GM19328 (cell line): ENCODE results near the gene PCID2.

Experiments used
- ATAC-seq: cut with Tn5 transposase; IDR thresholded peaks from one replicate; pipeline ENCODE4 v1.9.1; 2021; ENCODE audit warnings: mild to moderate bottlenecking, moderate library complexity; ENCODE audit not compliant: unreplicated experiment

The PCID2 gene

DNA sequence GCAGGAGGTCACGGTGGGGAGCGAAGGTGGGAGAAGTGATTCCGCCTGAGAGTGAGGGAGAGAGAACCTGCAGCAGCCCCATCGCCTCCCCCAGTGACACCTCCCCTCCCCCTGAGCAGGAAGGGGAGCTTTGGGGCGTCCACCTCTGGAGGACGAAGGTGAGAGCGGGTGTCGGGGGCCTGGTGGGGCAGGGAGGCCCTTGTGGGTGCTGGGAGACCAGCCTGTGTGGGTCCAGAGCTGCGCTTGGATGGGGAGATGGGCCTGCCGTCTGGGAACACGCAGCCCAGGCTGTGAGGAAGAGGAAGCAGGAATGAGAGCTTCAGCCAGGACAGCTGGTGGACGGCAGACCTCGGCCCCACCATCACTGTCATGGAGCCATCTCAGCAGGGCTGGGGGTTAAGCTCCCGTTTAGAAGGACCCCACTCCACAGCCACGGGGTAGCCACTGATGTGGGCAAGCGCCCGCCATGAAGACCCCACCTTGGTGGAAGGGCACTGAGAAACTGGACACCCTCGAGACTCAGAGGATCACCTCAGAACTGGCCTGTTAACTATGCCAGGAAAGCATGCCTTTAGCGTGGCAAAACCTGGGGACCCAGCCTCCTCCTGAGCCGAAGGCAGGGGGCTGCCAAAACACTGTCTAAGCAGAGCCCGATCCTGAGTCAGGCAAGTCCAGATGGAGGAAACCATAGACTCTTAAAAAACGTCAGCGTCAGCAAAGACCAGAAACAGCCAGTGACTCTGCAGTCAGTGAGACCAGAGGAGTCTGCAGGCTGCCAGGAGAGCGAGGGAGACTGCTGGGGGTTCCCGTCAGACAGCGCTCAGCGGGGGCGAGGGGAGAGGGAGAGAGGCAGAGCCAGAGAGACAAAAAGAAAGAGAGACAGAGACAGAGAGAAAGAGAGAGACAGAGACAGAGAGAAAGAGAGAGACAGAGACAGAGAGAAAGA is 56.5 kb downstream of the PCID2 start:
- no peak for ATAC-seq

DNA sequence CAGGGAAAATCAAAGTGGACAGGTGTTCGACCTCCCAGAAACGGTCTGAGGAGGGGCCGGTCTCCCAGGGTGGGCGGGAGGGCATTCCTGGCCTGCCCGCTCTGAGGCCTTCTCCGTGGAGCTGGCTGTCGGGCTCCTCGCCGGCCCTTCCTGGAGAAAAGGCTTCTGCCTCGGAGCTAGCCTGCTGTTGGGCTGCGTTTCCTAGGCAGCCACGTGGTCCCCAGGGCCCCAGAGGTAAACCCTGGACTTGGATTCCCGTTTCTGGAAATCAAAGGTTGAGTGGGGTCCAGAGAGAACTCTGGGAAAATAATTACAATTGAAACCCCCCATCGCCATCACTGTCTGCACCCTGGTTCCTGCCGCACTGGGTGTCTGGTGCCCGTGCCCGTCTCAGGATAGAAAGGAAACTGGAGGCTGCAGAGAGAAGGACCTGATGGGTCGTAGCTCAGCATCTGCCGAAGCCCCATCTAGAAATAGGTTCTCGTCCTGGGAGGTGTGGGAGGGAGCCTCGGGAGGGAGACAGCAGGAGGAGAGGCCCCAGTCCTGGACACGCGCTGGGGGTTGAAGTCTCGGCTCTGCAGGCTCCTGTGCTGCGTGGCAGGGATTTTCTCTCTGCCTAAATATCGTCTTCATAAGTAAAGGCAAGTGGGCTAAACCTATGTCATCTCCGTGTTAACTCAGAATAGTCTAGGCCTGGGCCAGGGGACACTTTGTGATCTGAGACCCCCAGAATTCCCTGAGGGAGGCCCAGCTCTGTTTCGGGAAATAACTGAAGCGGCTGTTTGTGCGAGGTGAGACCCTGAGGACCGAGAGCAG is 57.7 kb downstream of the PCID2 start:
- ATAC-seq: no peak

DNA sequence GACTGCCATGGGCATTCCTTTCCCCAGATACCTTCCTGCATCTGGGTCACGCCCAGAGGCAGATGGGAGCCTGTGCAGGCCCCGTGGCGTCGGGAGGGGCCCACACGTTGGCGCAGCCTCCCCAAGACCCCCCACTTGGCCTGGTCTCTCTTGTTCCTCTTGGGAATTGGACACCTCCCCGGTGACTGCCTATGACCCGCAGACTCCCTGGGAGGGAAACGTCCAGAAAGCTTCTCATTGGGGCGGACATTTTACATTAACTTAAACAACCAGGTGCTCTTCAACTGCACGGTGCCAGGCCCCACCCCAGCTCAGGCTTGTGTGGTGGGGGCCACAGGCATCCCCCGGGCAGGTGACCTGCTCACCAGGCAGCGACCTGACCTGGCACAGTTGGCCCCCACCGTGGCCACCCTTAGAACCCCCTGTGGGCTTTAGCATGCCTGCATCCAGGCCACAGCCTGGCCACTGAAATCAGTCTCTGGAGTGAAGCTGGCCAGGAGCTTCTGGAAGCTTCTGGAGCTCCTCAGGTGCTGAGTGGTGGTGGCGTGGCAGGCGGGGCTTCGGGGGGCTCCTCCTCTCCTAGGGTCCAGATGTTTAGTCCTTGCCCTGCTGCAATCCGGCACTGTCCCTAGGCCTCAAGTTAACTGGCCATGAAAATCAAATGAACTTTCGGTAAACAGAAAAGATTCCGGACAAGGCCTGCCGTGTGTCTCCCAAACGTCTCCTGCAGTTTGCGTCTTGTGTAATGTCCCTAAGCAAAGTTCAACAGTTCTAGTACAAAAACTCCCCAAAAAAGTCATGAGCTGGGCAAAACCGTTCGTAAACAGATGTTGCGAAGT is 58.5 kb downstream of the PCID2 start:
- ATAC-seq: no peak

DNA sequence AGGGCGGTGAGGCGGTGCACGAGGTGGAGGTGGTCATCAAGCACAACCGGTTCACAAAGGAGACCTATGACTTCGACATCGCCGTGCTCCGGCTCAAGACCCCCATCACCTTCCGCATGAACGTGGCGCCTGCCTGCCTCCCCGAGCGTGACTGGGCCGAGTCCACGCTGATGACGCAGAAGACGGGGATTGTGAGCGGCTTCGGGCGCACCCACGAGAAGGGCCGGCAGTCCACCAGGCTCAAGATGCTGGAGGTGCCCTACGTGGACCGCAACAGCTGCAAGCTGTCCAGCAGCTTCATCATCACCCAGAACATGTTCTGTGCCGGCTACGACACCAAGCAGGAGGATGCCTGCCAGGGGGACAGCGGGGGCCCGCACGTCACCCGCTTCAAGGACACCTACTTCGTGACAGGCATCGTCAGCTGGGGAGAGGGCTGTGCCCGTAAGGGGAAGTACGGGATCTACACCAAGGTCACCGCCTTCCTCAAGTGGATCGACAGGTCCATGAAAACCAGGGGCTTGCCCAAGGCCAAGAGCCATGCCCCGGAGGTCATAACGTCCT is 59.4 kb downstream of the PCID2 start:
- ATAC-seq: no peak

DNA sequence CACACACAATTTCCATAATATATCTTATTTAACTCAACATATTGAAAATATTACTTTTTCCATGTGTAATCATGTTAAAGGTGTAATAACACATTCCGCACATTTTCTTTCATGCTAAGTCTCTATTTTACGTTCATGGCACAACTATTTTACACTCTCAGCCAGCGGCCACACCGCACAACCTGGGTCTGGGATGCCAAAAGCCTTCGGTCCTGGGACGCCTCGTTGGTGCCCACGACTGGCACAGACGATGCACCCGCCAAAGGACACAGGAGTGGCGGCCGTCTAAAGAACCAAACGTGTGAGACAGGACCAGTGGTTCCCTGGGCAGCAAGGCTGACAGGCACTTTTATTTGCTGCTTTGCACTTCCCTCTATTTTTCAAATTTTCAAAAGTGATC is 60.1 kb downstream of the PCID2 start:
- ATAC-seq: no peak

DNA sequence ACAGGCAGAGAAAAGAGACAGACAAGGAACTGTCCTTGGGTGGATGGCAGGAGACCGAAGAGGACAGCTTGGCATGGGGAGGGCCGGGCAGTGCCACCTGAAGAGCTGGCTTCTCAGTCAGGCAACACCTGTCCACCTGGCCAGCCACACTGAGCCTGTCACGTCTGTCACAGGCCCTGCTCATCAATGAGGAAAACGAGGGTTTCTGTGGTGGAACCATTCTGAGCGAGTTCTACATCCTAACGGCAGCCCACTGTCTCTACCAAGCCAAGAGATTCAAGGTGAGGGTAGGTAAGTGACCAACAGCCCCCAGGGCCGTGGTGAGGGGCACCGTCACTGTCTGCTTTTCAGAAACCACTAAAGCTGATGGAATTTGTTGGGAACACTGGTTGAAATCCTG is 61.3 kb downstream of the PCID2 start:
- ATAC-seq: no peak

DNA sequence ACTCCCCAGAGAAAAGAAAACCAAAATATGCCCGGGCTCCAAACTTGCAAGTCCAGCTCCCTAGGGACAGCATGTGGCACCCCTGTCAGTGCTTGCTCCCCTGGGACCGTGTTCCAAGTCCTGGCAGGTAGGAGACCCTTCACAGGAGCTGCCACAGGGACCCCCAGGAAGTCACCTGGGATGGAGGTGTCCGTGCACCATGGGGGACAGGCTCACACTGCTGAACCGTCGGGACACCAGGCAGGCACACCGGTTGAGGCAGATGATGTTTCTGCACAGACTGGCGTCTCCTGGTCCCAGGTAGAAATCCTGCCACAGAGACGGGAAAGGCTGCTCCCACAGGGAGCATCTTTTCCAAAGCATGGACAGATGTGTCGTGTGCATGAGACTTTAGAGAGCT is 61.7 kb downstream of the PCID2 start:
- ATAC-seq: no peak

DNA sequence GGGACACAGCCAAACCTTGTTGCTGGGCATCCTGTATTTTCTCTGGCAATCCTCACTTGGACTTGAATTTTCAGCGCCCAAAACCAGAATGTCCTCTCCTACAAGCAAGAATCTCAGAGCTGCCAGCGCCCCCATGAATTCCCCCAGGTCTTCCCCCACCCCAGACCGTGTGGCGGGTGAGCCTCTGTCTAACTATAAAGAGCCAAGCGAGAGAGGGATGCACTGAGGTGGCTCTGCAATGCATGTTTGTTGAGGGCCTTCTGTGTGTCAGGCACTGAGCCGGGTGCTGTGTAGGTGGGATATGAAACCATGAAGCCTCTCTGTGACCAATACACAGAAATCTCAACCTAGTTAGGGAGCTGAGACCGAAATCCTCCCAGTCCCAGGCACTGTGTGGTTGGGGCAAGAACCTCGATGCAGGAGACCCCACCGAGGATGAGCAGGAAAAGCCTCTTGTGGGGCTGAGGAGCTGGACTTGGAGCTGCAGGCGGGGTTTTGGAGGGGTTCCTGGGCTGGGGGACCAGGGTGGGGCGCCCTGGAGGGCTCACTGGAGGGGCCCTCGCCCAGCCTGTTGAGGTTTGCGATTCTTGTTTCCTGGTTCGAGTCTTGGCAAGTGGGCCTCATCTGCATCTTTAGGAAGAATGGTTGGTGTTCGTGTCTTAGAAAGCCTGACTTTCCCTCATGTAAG is 62.4 kb downstream of the PCID2 start:
- ATAC-seq: no peak

DNA sequence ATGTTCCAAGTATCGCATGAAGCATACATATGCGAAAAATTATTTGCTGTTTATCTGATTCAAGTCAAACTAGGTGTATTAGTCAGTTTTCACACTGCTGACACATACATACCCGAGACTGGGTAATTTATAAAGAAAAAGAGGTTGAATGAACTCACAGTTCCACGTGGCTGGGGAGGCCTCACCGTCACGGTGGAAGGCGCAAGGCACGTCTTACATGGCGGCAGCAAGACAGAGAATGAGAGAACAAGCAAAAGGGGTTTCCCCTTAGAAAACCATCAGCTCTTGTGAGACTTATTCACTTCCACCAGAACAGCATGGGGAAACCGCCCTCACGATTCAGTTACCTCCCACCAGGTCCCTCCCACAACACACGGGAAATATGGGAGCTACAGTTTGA is 63.0 kb downstream of the PCID2 start:
- ATAC-seq: no peak

DNA sequence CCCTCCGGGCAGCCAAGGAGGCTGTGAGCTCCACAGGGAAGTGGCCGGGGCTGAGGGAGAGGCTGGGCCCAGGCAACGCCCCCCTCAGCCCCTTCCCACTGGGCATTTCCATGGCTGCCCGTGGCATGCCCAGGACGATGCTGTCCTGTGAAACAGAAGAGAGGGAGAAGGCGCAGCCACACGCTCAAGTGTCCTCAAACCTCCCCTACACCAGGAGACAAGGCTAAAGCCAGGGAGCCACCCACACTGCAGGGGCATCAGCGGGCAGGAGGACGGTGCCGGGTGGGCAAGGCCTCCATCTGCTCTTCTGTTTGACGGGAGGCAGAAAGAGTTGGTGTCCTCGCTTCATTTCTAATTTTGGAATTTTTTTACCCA is 64.2 kb downstream of the PCID2 start:
- ATAC-seq: no peak

DNA sequence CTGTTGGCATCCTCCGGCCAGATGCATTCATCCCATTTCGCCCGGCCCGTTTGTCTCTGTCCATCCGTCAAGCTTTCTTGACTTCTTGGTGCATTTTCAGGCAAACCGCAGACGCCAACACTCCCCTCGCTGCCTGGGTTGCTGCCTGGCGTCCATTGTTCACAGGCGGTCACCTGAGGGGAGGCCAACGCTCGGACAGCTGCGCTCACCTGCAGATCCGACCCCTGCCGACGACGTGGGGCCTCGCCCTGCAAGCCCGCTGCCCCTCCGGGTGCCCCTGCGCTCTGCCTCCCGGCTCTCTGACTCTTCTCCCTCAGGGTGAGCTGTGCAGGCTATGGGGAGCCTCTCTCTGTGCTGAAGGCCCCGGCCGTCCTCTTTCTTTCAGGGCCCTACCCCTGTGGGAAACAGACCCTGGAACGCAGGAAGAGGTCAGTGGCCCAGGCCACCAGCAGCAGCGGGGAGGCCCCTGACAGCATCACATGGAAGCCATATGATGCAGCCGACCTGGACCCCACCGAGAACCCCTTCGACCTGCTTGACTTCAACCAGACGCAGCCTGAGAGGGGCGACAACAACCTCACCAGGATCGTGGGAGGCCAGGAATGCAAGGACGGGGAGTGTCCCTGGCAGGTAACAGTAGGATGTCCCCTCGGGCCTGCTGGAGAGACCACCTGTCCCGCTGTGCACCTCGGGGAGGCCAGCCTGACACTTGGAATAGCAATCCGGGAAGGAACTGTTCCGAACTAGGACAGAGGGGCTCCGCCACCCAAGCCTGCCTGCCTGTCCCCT is 64.8 kb downstream of the PCID2 start:
- ATAC-seq: no peak

DNA sequence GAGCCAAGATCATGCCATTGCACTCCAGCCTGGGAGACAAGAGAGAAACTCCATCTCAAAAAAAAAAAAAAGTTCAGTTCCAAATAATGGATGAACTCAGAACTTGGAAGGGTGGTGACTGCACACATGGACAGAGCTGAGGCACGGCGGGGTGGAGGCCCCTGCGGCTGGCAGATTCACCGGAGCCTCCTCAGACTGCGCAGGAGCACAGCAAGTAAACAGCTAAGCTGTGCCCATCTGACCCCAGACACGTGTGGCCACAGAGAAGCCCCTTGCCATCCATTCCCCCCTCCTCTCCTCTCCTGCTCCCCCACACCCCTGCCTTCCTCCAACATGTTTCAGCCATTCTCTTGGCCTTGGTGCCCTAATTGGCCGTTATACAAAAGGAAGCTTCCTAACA is 65.6 kb downstream of the PCID2 start:
- no peak for ATAC-seq

DNA sequence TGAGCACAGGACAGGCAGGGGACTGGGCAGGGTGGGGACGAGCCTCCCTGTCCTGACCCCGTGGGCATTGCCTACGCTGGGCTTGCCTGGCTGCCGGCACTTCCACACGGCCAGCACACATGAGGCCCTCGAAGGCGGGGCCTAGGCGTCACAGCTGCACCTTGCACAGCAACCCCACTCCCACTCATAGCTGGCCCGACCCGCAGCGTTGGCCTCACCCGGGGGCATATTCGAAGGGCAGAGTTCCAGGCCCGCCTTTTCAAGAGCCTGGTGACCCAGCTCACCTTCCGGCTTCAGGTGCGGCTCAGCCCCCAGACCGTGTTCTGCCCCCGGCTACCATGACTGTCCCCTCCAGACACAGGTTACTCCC is 66.9 kb downstream of the PCID2 start:
- no peak for ATAC-seq

DNA sequence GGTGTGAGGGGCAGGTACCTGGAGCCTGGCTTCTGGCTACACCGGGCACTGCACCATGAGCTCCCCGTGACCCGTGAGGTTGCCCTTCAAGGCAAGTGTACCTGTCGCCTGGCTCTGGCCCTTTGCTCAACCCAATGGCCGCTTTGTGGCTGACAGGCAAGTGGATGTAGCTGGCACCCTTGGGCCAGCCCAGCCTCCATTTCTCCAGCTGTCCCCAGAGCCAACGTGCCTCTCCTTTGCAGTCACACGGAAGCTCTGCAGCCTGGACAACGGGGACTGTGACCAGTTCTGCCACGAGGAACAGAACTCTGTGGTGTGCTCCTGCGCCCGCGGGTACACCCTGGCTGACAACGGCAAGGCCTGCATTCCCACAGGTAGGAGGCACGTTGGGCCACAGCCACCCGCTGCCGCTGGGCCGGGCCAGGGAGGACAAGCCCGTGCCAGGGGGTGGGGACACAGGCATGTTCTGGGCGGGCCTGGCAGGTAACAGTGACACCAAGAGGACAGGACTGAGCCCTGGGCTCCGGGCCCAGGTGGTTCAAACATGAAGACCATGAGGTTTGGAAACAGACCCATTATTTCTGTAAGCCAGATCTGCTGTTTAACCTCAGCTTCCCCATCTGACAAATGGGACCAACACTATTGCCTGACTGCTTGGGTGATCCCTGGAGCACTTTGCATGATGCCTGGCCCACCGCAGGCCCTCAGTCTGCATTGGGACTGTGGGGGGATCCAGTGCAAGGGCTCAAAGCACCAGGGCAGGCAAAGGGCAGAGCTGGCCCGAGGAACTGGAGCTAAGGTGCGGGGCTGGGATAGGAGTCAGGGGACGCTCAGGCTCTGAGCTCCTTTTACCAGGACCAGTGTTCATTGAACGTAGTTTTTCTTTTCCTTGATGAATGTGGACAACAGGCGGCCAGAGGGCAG is 67.5 kb downstream of the PCID2 start:
- no peak for ATAC-seq

DNA sequence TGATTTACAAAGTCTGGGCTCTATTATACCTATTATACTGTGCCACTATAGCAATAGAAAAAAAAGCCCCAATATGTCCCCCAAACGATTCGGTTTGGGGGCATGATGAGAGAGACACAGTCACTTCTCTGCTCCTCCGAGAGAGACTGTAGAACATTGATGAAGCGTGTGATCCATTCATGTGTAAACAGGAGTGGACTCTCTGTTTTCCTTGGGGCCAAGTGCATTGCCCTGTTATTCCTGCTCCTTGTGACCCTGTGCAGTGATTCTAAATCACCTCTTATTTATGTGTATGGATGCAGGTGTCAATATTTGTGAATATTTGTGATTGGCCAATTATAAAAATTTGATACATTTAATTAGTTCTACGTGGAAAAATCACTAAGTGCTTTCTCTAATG is 68.9 kb downstream of the PCID2 start:
- ATAC-seq: no peak

DNA sequence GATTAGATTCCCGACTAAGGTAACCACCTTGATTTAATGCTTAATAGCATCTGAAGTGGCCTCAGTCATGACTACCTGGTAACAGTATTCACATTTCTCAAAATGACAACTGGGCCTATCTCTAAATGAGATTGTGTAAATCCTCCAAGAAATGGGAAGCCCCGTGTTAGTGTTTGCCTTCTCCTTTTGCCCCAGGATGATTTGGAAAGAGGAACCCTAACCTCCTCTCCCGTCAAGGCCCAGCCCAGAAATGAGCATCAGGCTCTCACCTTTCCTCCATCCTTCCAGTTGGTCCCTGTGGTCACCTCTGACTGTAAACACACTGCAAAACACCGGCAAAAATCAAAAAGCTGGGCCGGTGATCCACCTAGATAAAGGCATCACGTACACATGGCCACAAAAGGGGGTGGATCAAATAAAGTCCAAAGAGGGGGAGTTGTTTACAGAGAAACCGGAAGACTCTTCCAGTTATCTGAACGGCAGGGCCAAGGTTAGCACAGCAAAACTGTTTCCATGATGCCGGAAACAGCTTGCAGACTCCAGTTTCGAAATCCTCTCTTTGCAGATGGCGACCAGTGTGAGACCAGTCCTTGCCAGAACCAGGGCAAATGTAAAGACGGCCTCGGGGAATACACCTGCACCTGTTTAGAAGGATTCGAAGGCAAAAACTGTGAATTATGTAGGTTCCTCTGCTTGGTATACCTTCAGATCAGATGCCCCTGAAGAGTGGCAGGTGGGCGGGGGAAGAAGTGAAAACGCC is 69.5 kb downstream of the PCID2 start:
- ATAC-seq: no peak

DNA sequence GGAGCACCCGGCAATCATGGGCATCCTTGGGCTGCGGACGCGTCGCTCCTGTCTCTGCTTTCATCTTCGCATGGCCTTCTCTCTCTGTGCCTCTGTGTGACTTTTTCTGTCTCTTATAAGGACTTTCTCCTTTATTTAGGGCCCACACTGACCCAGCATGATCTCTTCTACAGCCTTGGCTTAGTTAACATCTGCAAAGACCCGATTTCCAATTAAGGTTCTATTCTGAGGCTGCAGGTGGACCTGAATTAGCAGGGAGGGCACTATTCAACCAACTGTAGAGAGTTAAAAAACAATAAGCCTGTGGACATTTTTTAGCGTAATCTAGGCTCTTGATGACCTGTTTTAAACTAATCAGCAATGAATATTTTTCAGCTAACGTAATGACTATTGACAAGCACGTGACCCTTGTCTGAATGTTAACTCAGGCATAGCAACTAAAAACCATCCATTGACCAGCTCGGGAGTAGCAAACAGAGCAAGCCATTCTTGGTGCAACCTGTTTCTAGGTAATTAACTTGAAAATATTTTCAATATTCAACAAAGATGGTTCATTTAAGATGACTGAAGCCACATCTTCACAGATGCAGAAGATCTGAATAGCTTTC is 70.7 kb downstream of the PCID2 start:
- ATAC-seq: no peak
